NB4 (cell line): ENCODE data around the gene HHIPL1.

Experiments
- DNase-seq: peaks from one replicate; pipeline ENCODE4 v3.0.0; 2010; ENCODE audit warnings: low read depth
- H3K4me3 ChIP-seq: one replicate; pipeline ENCODE4 v1.5.1; 2011; ENCODE audit warnings: mild to moderate bottlenecking, low read depth, low read length, moderate library complexity
- CTCF ChIP-seq: IDR thresholded peaks from one replicate; pipeline ENCODE4 v1.5.1; 2012; ENCODE audit warnings: low read depth, low read length
- MAX ChIP-seq: IDR thresholded peaks from 2 replicates; pipeline ENCODE4 v1.6.1; 2011; ENCODE audit warnings: low read depth, low read length
- MYC ChIP-seq: IDR thresholded peaks from 2 replicates; pipeline ENCODE4 v1.6.1; 2011; ENCODE audit warnings: low read depth, low read length
- POLR2A ChIP-seq: IDR thresholded peaks from 2 replicates; pipeline ENCODE4 v1.6.1; 2011; ENCODE audit warnings: mild to moderate bottlenecking; ENCODE audit not compliant: insufficient read length; ENCODE audit errors: extremely low read depth

The HHIPL1 gene

GRCh38 chr14:99616832-99617800, 27.8 kb upstream of the HHIPL1 start:
- TF ChIP-seq MYC (no peak), POLR2A (no peak)
- DNase-seq: no peak
- H3K4me3 ChIP-seq: no peak overlapping the region

- no peak for TF ChIP-seq MYC
- no peak for TF ChIP-seq CTCF
- no peak for TF ChIP-seq MAX
- TF ChIP-seq POLR2A: no peak
- H3K4me3 ChIP-seq: no peak overlapping the region
- DNase-seq: no peak
Observed at GRCh38 chr14:99619835-99620834, 24.8 kb upstream of the HHIPL1 start.

GRCh38 chr14:99621948-99622347, 23.0 kb upstream of the HHIPL1 start:
- no peak for DNase-seq
- no peak overlapping the region for H3K4me3 ChIP-seq
- no peak for TF ChIP-seq POLR2A
- no peak for TF ChIP-seq MAX
- no peak for TF ChIP-seq MYC
- no peak for TF ChIP-seq CTCF

- no peak overlapping the region for H3K4me3 ChIP-seq
- DNase-seq: no peak
- no peak for TF ChIP-seq POLR2A
- TF ChIP-seq MYC: no peak
- TF ChIP-seq MAX: no peak
- no peak for TF ChIP-seq CTCF
Observed at GRCh38 chr14:99624024-99624423, 20.9 kb upstream of the HHIPL1 start.

- DNase-seq: no peak
- no peak overlapping the region for H3K4me3 ChIP-seq
- TF ChIP-seq POLR2A: no peak
Observed at GRCh38 chr14:99624971-99625370, 20.0 kb upstream of the HHIPL1 start.

GRCh38 chr14:99625476-99625875, 19.5 kb upstream of the HHIPL1 start:
- DNase-seq: no peak
- no peak for TF ChIP-seq CTCF
- no peak for TF ChIP-seq POLR2A
- no peak for TF ChIP-seq MYC
- no peak for TF ChIP-seq MAX
- H3K4me3 ChIP-seq: no peak overlapping the region
